ENCODE measurements around the gene EPOP.

DNA sequence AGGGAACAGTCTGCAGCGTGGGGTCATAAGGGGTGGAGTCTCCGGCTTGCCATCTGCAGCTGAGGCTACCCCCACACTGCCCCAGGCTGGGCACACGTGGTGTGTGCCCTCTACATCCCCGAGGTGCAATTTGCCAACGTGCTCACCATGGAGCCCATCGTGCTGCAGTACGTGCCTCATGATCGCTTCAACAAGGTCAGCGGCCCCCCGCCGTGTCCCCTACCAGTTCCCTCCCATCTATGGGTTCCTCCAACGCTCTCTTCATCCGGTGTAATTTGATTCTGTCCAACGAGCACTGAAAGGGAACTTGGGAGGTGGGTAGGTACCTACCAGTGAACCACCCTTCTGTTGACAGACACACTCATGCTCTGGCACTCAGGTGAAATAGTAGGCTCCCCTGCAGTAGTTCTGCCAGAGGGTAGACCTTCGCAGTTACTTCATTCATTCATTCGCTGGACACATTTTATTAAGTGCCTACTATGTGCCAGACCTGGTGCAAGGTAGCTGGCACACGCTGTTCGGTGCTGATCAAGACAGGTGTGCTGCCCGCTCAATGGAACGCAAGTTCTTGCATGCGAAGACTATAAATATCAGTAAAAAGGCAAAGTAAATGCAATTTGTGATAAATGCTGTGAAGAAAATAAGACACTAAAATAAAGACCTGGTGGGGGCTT, 33.1 kb upstream of the EPOP start:
- TF ChIP-seq EZH2phosphoT487 (IDR thresholded peaks at IDR 0.05; ENCODE audit: borderline replicate concordance): no peak
- no peak for TF ChIP-seq POLR2A (IDR thresholded peaks at IDR 0.05; ENCODE audit: borderline replicate concordance, extremely low read depth, insufficient read depth, insufficient read length)
- TF ChIP-seq CTCF (IDR thresholded peaks at IDR 0.05 in 2 of 3, conservative IDR thresholded peaks at IDR 0.05 in 1 of 3; ENCODE audit: borderline replicate concordance in 1 of 3, insufficient read depth in 1 of 3, low read depth in 2 of 3, low read length in 2 of 3): no peak
- TF ChIP-seq, protein P1, sequence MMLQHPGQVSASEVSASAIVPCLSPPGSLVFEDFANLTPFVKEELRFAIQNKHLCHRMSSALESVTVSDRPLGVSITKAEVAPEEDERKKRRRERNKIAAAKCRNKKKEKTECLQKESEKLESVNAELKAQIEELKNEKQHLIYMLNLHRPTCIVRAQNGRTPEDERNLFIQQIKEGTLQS (IDR thresholded peaks at IDR 0.05): no peak
- no peak for TF ChIP-seq SRF (IDR thresholded peaks at IDR 0.05; ENCODE audit: low read depth)
- TF ChIP-seq SP1 (IDR thresholded peaks at IDR 0.05; ENCODE audit: low read depth): no peak
- TF ChIP-seq ZNF274 (IDR thresholded peaks at IDR 0.05; ENCODE audit: low read depth, low read length): no peak
- TF ChIP-seq ELF1 (IDR thresholded peaks at IDR 0.05; ENCODE audit: borderline replicate concordance, low read depth): no peak
- no peak for TF ChIP-seq CEBPB (IDR thresholded peaks at IDR 0.05; ENCODE audit: low read depth)
- no peak for TF ChIP-seq EZH2 (IDR thresholded peaks at IDR 0.05)
- no peak for TF ChIP-seq REST (IDR thresholded peaks at IDR 0.05; ENCODE audit: low read depth)
- TF ChIP-seq RAD21 (IDR thresholded peaks at IDR 0.05; ENCODE audit: low read depth): no peak
